A673 (cell line): ENCODE measurements around the gene CACNG3.

Source experiments
- EZH2 ChIP-seq: fragments of 200-600 bp; sonication (generic); IDR thresholded peaks from 2 replicates; pipeline ENCODE4 v1.6.1; 2017; ENCODE audit warnings: borderline replicate concordance, low read depth, mild to moderate bottlenecking, mixed read lengths, antibody characterized with exemption, low read length; ENCODE audit not compliant: poor library complexity, severe bottlenecking
- TF ChIP-seq, protein P1 (sequence below): fragments of 300-800, 200-600 bp; sonication (generic); conservative IDR thresholded peaks from 2 replicates; pipeline ENCODE4 v1.5.1; 2017; ENCODE audit warnings: low read depth, mild to moderate bottlenecking, antibody characterized with exemption, low read length, moderate library complexity, mixed read lengths

DNA sequence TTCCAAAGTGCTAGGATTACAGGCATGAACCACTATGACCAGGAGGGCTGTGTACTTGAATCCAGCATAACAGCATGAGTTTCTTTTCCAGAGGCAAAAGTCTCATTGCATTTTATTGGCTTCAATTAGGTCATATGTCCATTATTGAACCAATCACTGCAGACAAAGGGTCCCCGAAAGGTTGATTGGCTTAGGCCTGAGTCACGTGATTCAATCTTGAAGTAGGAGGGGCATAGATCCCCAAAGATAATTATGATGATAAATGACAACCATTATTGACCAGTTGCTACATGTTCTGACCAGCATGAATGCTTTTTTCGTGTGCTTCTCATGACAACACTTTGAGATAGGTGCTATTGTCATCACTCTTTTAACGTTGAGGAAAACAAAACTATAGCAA, 25.3 kb downstream of the CACNG3 start:
- TF ChIP-seq, protein P1, sequence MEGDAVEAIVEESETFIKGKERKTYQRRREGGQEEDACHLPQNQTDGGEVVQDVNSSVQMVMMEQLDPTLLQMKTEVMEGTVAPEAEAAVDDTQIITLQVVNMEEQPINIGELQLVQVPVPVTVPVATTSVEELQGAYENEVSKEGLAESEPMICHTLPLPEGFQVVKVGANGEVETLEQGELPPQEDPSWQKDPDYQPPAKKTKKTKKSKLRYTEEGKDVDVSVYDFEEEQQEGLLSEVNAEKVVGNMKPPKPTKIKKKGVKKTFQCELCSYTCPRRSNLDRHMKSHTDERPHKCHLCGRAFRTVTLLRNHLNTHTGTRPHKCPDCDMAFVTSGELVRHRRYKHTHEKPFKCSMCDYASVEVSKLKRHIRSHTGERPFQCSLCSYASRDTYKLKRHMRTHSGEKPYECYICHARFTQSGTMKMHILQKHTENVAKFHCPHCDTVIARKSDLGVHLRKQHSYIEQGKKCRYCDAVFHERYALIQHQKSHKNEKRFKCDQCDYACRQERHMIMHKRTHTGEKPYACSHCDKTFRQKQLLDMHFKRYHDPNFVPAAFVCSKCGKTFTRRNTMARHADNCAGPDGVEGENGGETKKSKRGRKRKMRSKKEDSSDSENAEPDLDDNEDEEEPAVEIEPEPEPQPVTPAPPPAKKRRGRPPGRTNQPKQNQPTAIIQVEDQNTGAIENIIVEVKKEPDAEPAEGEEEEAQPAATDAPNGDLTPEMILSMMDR: no peak
- no peak for TF ChIP-seq EZH2
